ENCODE results near the gene RAB40A.

Gene RAB40A

GRCh38 chrX:103519389-103519788 lies at the start of gene RAB40A:
Gene RAB40A, minus strand, starts transcription at chrX:103519489. Its CDS starts 18,733 bp downstream, at chrX:103500756.
- DNase-seq: no peak

GRCh38 chrX:103565752-103566151 lies 46.5 kb upstream of the RAB40A start:
- no peak for DNase-seq

- DNase-seq: no peak
Measured at GRCh38 chrX:103565197-103565596, 45.9 kb upstream of the RAB40A start.

- no peak for DNase-seq
Measured at GRCh38 chrX:103562801-103563200, 43.5 kb upstream of the RAB40A start.

GRCh38 chrX:103560256-103560655 lies 41.0 kb upstream of the RAB40A start:
- DNase-seq: no peak

GRCh38 chrX:103556963-103557612 lies 37.8 kb upstream of the RAB40A start:
- DNase-seq: no peak

GRCh38 chrX:103554687-103555424 lies 35.6 kb upstream of the RAB40A start:
- no peak for DNase-seq

- DNase-seq: no peak
Measured at GRCh38 chrX:103552236-103552635, 32.9 kb upstream of the RAB40A start.

- DNase-seq: no peak
Measured at GRCh38 chrX:103550415-103551051, 31.2 kb upstream of the RAB40A start.

- DNase-seq: no peak
Measured at GRCh38 chrX:103549916-103550315, 30.6 kb upstream of the RAB40A start.

- no peak for DNase-seq
Measured at GRCh38 chrX:103540145-103540544, 20.9 kb upstream of the RAB40A start.

GRCh38 chrX:103539695-103540094 lies 20.4 kb upstream of the RAB40A start:
- no peak for DNase-seq

- no peak for DNase-seq
Measured at GRCh38 chrX:103538728-103539127, 19.4 kb upstream of the RAB40A start.

- DNase-seq: no peak
Measured at GRCh38 chrX:103537871-103538387, 18.6 kb upstream of the RAB40A start.

- DNase-seq: no peak
Measured at GRCh38 chrX:103536732-103537131, 17.4 kb upstream of the RAB40A start.

- no peak for DNase-seq
Measured at GRCh38 chrX:103536071-103536470, 16.8 kb upstream of the RAB40A start.

- no peak for DNase-seq
Measured at GRCh38 chrX:103535206-103535605, 15.9 kb upstream of the RAB40A start.

GRCh38 chrX:103533511-103534216 lies 14.4 kb upstream of the RAB40A start:
- DNase-seq: no peak

- no peak for DNase-seq
Measured at GRCh38 chrX:103531002-103531401, 11.7 kb upstream of the RAB40A start.

- DNase-seq: no peak
Measured at GRCh38 chrX:103530545-103530944, 11.3 kb upstream of the RAB40A start.

GRCh38 chrX:103529550-103529949 lies 10.3 kb upstream of the RAB40A start:
- no peak for DNase-seq

GRCh38 chrX:103524747-103525146 lies 5.5 kb upstream of the RAB40A start:
- no peak for DNase-seq

- no peak for DNase-seq
Measured at GRCh38 chrX:103523605-103524004, 4.3 kb upstream of the RAB40A start.

Measured in GF-D8 (cell line).